ENCODE results near the gene MED28. TPM values are rescaled to one million over a fixed set of nuclear protein-coding genes. Genes with fewer than 3 reads are reported as not detected.

MED28 gene
- total and polyA plus RNA-seq, 2 of the 4 experiments (the other 2 are of a cell fraction) = 8.8 to 9.3 TPM

DNA sequence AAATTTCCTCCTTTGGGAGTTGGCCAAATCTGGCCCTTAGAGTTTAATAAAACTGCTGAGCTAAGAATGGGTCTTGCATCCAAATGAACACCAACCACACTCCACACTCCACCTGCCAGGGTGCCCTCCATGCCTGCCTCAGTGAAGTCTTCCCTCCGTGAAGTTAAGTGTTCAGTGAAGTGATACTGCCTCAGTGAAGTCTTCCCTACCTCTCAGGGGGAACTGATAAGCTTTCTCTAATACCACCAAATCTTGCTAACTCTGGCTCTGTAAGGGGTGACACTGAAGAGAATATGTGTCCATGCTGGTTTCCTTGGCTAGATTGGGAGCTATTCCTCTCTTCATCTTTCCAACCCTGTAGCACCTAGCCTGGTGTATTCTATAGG is 27.9 kb downstream of the MED28 start:
- no peak overlapping the region for H3K4me2 ChIP-seq (ENCODE audit: low read depth, low read length)
- no peaks in the 10 kb centered on the region for H3K4me1 ChIP-seq (ENCODE audit: control insufficient read depth, insufficient read depth, low read length)
- no peak overlapping the region for H2BK15ac ChIP-seq (ENCODE audit: low read depth, low read length)
- no peaks in the 10 kb centered on the region for H4K20me1 ChIP-seq (ENCODE audit: insufficient read depth, low read length)
- ATAC-seq (ENCODE audit: low read depth) (no peak), DNase-seq (no peak)
- no peak overlapping the region for H3K23ac ChIP-seq (ENCODE audit: low read depth, low read length)
- dilution Hi-C loops (cut with HindIII; ENCODE audit: low sequenced_read_pairs, unreplicated experiment) (no loop called here), in situ Hi-C loops (cut with MboI; ENCODE audit: low sequenced_read_pairs) (loop anchor here (25.0 kb wide), 1 partner anchor 945 kb away; no protein-coding TSS in a partner anchor), intact Hi-C loops (cut with micrococcal nuclease) (no loop called here)
- H2AFZ ChIP-seq (replicated peaks; ENCODE audit: low read length, poor library complexity) = no peak overlapping the region
- CTCF ChIA-PET = no interaction called here
- BruUV-seq (replicated peaks) = no TSS peak
- POLR2A ChIA-PET (ENCODE audit: unreplicated experiment) = no interaction called here
- H3K9me1 ChIP-seq (ENCODE audit: insufficient read depth, low read length) = no peaks in the 10 kb centered on the region
- H3K27me3 ChIP-seq (ENCODE audit: control insufficient read depth, insufficient read depth, low read length) = no peaks in the 10 kb centered on the region
- H4K91ac ChIP-seq (ENCODE audit: insufficient read depth, low read depth, low read length) = no peak overlapping the region
- no peak overlapping the region for H2BK120ac ChIP-seq (ENCODE audit: low read depth, low read length)
- peaks cover 2% of the 10 kb centered on the region; the same call in 1 of the 2 replicates for H3K36me3 ChIP-seq (ENCODE audit: control insufficient read depth, insufficient read depth, low read length)
- no peak overlapping the region for H3K4me3 ChIP-seq (ENCODE audit: insufficient read depth, low read depth, low read length)
- no peak overlapping the region for H4K5ac ChIP-seq (ENCODE audit: low read depth, low read length)
- H2BK20ac ChIP-seq (ENCODE audit: low read depth, low read length) = no peak overlapping the region
- H3K27ac ChIP-seq (ENCODE audit: insufficient read depth, low read length) = no peak overlapping the region
- H3K9ac ChIP-seq (ENCODE audit: low read depth, low read length) = no peak overlapping the region
- no peaks in the 10 kb centered on the region for H3K79me1 ChIP-seq (ENCODE audit: low read depth in 1 of 2, low read length in 2 of 2)
- 60% methylated on average over 1 of the region's 1 CpG; no CpG with 5 or more reads in 1 of the 2 experiments for WGBS, 2 experiments (ENCODE audit: extremely low coverage in 2 of 2, insufficient read length in 1 of 2)
- H2BK5ac ChIP-seq (ENCODE audit: low read depth, low read length, poor library complexity, severe bottlenecking) = no peak overlapping the region
- H4K8ac ChIP-seq (ENCODE audit: low read depth in 2 of 2, low read length in 2 of 2) = no peak overlapping the region
- no peak overlapping the region for H2AK9ac ChIP-seq (replicated peaks; ENCODE audit: low read depth, low read length, poor library complexity)
- H3K14ac ChIP-seq (replicated peaks; ENCODE audit: low read depth, low read length) = no peak overlapping the region
- peaks cover 6% of the 10 kb centered on the region; the same call in 1 of the 2 replicates for H3K9me3 ChIP-seq (ENCODE audit: control insufficient read depth, insufficient read depth, low read length)
- H3K18ac ChIP-seq (ENCODE audit: low read depth, low read length) = no peak overlapping the region
- no peak overlapping the region for H3K4ac ChIP-seq (ENCODE audit: low read depth, low read length)
- TF ChIP-seq MAFK (IDR thresholded peaks at IDR 0.05; ENCODE audit: low read depth, low read length) = no peak
- TF ChIP-seq RCOR1 (IDR thresholded peaks at IDR 0.05; ENCODE audit: insufficient replicate concordance, low read length) = no peak
- no peak for TF ChIP-seq POLR2A (IDR thresholded peaks at IDR 0.05; ENCODE audit: low read depth, low read length)
- TF ChIP-seq NFE2L2 (IDR thresholded peaks at IDR 0.05; ENCODE audit: low read depth, low read length) = no peak
- TF ChIP-seq CEBPB (IDR thresholded peaks at IDR 0.05; ENCODE audit: low read depth, low read length) = no peak
- TF ChIP-seq MXI1 (IDR thresholded peaks at IDR 0.05; ENCODE audit: borderline replicate concordance, low read depth, low read length) = no peak
- TF ChIP-seq, protein P1, sequence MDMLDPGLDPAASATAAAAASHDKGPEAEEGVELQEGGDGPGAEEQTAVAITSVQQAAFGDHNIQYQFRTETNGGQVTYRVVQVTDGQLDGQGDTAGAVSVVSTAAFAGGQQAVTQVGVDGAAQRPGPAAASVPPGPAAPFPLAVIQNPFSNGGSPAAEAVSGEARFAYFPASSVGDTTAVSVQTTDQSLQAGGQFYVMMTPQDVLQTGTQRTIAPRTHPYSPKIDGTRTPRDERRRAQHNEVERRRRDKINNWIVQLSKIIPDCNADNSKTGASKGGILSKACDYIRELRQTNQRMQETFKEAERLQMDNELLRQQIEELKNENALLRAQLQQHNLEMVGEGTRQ (IDR thresholded peaks at IDR 0.05; ENCODE audit: low read depth, low read length) = no peak
- no peak for TF ChIP-seq SMC3 (IDR thresholded peaks at IDR 0.05; ENCODE audit: low read depth, low read length)
- TF ChIP-seq, protein P2, sequence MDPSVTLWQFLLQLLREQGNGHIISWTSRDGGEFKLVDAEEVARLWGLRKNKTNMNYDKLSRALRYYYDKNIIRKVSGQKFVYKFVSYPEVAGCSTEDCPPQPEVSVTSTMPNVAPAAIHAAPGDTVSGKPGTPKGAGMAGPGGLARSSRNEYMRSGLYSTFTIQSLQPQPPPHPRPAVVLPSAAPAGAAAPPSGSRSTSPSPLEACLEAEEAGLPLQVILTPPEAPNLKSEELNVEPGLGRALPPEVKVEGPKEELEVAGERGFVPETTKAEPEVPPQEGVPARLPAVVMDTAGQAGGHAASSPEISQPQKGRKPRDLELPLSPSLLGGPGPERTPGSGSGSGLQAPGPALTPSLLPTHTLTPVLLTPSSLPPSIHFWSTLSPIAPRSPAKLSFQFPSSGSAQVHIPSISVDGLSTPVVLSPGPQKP (IDR thresholded peaks at IDR 0.05; ENCODE audit: borderline replicate concordance, low read depth, low read length) = no peak
- TF ChIP-seq RFX5 (IDR thresholded peaks at IDR 0.05; ENCODE audit: low read depth, low read length) = no peak
- TF ChIP-seq, protein P3, sequence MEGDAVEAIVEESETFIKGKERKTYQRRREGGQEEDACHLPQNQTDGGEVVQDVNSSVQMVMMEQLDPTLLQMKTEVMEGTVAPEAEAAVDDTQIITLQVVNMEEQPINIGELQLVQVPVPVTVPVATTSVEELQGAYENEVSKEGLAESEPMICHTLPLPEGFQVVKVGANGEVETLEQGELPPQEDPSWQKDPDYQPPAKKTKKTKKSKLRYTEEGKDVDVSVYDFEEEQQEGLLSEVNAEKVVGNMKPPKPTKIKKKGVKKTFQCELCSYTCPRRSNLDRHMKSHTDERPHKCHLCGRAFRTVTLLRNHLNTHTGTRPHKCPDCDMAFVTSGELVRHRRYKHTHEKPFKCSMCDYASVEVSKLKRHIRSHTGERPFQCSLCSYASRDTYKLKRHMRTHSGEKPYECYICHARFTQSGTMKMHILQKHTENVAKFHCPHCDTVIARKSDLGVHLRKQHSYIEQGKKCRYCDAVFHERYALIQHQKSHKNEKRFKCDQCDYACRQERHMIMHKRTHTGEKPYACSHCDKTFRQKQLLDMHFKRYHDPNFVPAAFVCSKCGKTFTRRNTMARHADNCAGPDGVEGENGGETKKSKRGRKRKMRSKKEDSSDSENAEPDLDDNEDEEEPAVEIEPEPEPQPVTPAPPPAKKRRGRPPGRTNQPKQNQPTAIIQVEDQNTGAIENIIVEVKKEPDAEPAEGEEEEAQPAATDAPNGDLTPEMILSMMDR (conservative IDR thresholded peaks at IDR 0.05; ENCODE audit: low read depth, low read length) = no peak
- no peak for TF ChIP-seq MAZ (IDR thresholded peaks at IDR 0.05; ENCODE audit: borderline replicate concordance, low read depth, low read length)
- TF ChIP-seq BHLHE40 (IDR thresholded peaks at IDR 0.05; ENCODE audit: low read depth, low read length) = no peak
- TF ChIP-seq RAD21 (IDR thresholded peaks at IDR 0.05; ENCODE audit: low read length) = no peak
- TF ChIP-seq FOS (IDR thresholded peaks at IDR 0.05; ENCODE audit: low read depth, low read length) = no peak
- no peak for TF ChIP-seq CHD1 (IDR thresholded peaks at IDR 0.05; ENCODE audit: low read depth, low read length)
- H3K56ac ChIP-seq (ENCODE audit: extremely low read depth, insufficient read depth, low read length) = no peak overlapping the region
- H2AK5ac ChIP-seq (ENCODE audit: low read depth, low read length) = no peak overlapping the region
